Fibroblast of lung (primary cell): ENCODE measurements around the gene UQCRH.

Experiments
- CTCF ChIP-seq, 2 donors: IDR thresholded peaks in 1 of 2; conservative IDR thresholded peaks in 1 of 2; 1 replicate in 1 of 2; 2 replicates in 1 of 2; pipeline ENCODE4 v1.5.1; 2011 to 2012; ENCODE audit warnings: low read length in 2 of 2, control low read depth in 1 of 2, inconsistent platforms in 1 of 2, low read depth in 1 of 2, mild to moderate bottlenecking in 1 of 2
- EZH2 ChIP-seq: IDR thresholded peaks from 2 replicates; pipeline ENCODE4 v1.5.1; 2012; ENCODE audit warnings: low read length, control low read depth, mild to moderate bottlenecking; ENCODE audit errors: missing control alignments

GRCh38 chr1:46284597-46285564 is 18.6 kb upstream of the UQCRH start:
- TF ChIP-seq CTCF (conservative IDR thresholded peaks at IDR 0.05 in 1 of 2, IDR thresholded peaks at IDR 0.05 in 1 of 2; ENCODE audit: low read depth in 1 of 2, low read length in 2 of 2) (no peak), EZH2 (no peak)
